Hepatocyte (in vitro differentiated cells): ENCODE data around the gene NEDD4. TPM values are rescaled to one million over a fixed set of nuclear protein-coding genes. Genes with fewer than 3 reads are reported as not detected.
A peak's percentile ranks its signal among the peaks of the same experiment; 100 is the strongest.
"Not testable (repeated sequence)": the region's sequence is repeated elsewhere in the genome, so short reads cannot be mapped to it uniquely, and the experiment has no call there.

Experiments used
- DNase-seq: peaks from one replicate; pipeline ENCODE4 v3.0.0-alpha.2; 2016; ENCODE audit warnings: low spot score
- H2AFZ ChIP-seq: fragments of 200-600 bp; sonication (generic); 2 replicates; pipeline ENCODE4 v1.6.0; 2016; ENCODE audit warnings: antibody characterized with exemption, mild to moderate bottlenecking
- H3K27ac ChIP-seq: fragments of 200-600 bp; sonication (generic); 2 replicates; pipeline ENCODE4 v1.5.1; 2016; ENCODE audit warnings: mild to moderate bottlenecking
- H3K27me3 ChIP-seq: fragments of 200-600 bp; sonication (generic); 2 replicates; pipeline ENCODE4 v1.6.1; 2016
- H3K36me3 ChIP-seq: fragments of 200-600 bp; sonication (generic); replicated peaks from 2 replicates; pipeline ENCODE4 v1.5.1; 2016; ENCODE audit warnings: low read depth; ENCODE audit not compliant: insufficient read depth
- H3K4me1 ChIP-seq: fragments of 200-600 bp; sonication (generic); 2 replicates; pipeline ENCODE4 v1.5.1; 2016; ENCODE audit warnings: mild to moderate bottlenecking, moderate library complexity; ENCODE audit not compliant: insufficient read depth
- H3K4me2 ChIP-seq: fragments of 200-600 bp; sonication (generic); 2 replicates; pipeline ENCODE4 v1.6.0; 2016
- H3K4me3 ChIP-seq: fragments of 200-600 bp; sonication (generic); 2 replicates; pipeline ENCODE4 v1.5.1; 2016; ENCODE audit warnings: mild to moderate bottlenecking
- H3K79me2 ChIP-seq: fragments of 200-600 bp; sonication (generic); 2 replicates; pipeline ENCODE4 v1.6.0; 2017; ENCODE audit warnings: mild to moderate bottlenecking
- H3K9me2 ChIP-seq: fragments of 200-600 bp; sonication (generic); replicated peaks from 2 replicates; pipeline ENCODE4 v1.6.0; 2017; ENCODE audit warnings: mild to moderate bottlenecking; ENCODE audit not compliant: insufficient read depth
- H3K9me3 ChIP-seq: fragments of 200-600 bp; sonication (generic); 2 replicates; pipeline ENCODE4 v1.5.1; 2016; ENCODE audit warnings: low read depth, mild to moderate bottlenecking
- H4K20me1 ChIP-seq: fragments of 200-600 bp; sonication (generic); 2 replicates; pipeline ENCODE4 v1.6.0; 2016; ENCODE audit warnings: mild to moderate bottlenecking; ENCODE audit not compliant: insufficient read depth, poor library complexity, severe bottlenecking
- EZH2 ChIP-seq: fragments of 200-600 bp; sonication (generic); IDR thresholded peaks from 2 replicates; pipeline ENCODE4 v1.6.1; 2016; ENCODE audit warnings: antibody characterized with exemption, mild to moderate bottlenecking, borderline replicate concordance
- EZH2phosphoT487 ChIP-seq: fragments of 200-600 bp; sonication (generic); IDR thresholded peaks from one replicate; pipeline ENCODE4 v1.6.1; 2018; ENCODE audit warnings: antibody characterized with exemption, mild to moderate bottlenecking, low read depth, moderate library complexity; ENCODE audit not compliant: unreplicated experiment, severe bottlenecking
- WGBS: methylation state at CpG from one replicate; pipeline ENCODE4 v1.1.6; 2016; ENCODE audit warnings: low lambda C conversion rate; ENCODE audit errors: missing lambda C conversion rate; 5-methylcytosine and 5-hydroxymethylcytosine counted together
- polyA plus RNA-seq: library from polyadenylated mRNA; unstranded; fragments of >200 nt; fragmentation: Nextera tagmentation; extraction: Ambion mirVana; gene quantifications from 2 replicates; pipeline ENCODE4 v1.2.1, GENCODE V29; 2016
- total RNA-seq: library from RNA; depleted of rRNA; stranded (reverse); fragments of >200 nt; gene quantifications from 2 replicates; pipeline ENCODE4 v1.2.3, GENCODE V29; 2014
- TF ChIP-seq, protein P1 (sequence below): fragments of 200-600 bp; sonication (generic); IDR thresholded peaks from 2 replicates; pipeline ENCODE4 v1.5.1; 2016; ENCODE audit warnings: antibody characterized with exemption, mild to moderate bottlenecking; ENCODE audit not compliant: poor library complexity

NEDD4 gene
- total and polyA plus RNA-seq, 2 experiments from 2014 or later = 26.5 to 77.0 TPM

DNA sequence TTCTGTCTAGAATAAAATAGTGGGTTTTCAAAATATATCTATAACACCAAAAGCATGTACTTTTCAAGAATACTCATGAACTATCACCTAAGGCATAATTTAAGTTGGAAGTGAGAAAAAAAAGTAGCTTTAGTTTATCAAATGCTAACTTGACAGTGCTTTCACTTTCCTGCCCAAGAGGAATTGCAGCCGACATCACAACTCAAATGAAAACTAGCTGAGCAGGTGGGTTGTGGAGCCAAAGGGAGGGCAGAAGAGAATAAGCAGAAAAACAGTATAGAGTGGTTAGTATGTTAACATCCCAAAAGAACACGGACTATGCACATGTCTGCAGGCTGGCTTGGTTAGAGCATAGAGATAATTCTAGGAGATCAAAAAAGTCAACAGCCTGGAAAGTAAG lies 120.9 kb downstream of the NEDD4 start:
- TF ChIP-seq EZH2phosphoT487 (no peak), EZH2 (no peak)
- TF ChIP-seq, protein P1, sequence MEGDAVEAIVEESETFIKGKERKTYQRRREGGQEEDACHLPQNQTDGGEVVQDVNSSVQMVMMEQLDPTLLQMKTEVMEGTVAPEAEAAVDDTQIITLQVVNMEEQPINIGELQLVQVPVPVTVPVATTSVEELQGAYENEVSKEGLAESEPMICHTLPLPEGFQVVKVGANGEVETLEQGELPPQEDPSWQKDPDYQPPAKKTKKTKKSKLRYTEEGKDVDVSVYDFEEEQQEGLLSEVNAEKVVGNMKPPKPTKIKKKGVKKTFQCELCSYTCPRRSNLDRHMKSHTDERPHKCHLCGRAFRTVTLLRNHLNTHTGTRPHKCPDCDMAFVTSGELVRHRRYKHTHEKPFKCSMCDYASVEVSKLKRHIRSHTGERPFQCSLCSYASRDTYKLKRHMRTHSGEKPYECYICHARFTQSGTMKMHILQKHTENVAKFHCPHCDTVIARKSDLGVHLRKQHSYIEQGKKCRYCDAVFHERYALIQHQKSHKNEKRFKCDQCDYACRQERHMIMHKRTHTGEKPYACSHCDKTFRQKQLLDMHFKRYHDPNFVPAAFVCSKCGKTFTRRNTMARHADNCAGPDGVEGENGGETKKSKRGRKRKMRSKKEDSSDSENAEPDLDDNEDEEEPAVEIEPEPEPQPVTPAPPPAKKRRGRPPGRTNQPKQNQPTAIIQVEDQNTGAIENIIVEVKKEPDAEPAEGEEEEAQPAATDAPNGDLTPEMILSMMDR = no peak
- no peak for DNase-seq
- H2AFZ ChIP-seq = no peak overlapping the region
- no peaks in the 10 kb centered on the region for H3K27me3 ChIP-seq
- H3K9me2 ChIP-seq = no peaks in the 10 kb centered on the region
- no peak overlapping the region for H3K27ac ChIP-seq
- H3K4me3 ChIP-seq = no peak overlapping the region
- H3K79me2 ChIP-seq = no peaks in the 10 kb centered on the region
- peak overlapping the region; percentile 61 for H3K4me2 ChIP-seq
- H3K36me3 ChIP-seq = no peaks in the 10 kb centered on the region
- WGBS = 52% methylated on average over 2 of the region's 2 CpGs
- H3K9me3 ChIP-seq = no peaks in the 10 kb centered on the region
- peaks cover 10% of the 10 kb centered on the region for H3K4me1 ChIP-seq
- H4K20me1 ChIP-seq = no peaks in the 10 kb centered on the region

DNA sequence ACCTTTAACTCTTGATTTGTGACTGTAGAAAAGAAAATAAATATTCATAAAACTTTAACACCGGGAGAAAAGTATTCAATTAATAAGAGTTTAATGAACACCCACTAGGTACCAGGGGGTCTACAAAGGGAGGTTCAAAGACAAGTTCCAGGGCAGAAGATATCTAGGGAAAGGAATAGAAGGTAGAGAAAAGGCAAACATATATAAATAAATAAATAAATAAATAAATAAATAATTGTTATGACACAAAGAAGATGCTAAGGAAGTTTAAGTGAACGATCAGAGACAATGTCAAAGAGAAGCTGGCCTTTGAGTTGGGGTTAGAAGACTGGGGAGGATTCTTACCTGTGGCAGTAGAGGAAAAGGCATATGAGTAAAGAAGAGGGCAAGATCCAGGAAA lies 123.8 kb downstream of the NEDD4 start:
- Histone ChIP-seq H3K27ac (no peak overlapping the region), H3K79me2 (no peaks in the 10 kb centered on the region), H4K20me1 (no peaks in the 10 kb centered on the region), H3K4me2 (no peak overlapping the region), H3K36me3 (no peaks in the 10 kb centered on the region), H2AFZ (no peak overlapping the region), H3K4me3 (no peak overlapping the region), H3K4me1 (peaks cover 10% of the 10 kb centered on the region), H3K9me3 (no peaks in the 10 kb centered on the region), H3K27me3 (no peaks in the 10 kb centered on the region), H3K9me2 (no peaks in the 10 kb centered on the region)
- 68% methylated on average over 2 of the region's 2 CpGs for WGBS
- TF ChIP-seq, protein P1 = no peak
- TF ChIP-seq EZH2phosphoT487 (no peak), EZH2 (no peak)
- no peak for DNase-seq

DNA sequence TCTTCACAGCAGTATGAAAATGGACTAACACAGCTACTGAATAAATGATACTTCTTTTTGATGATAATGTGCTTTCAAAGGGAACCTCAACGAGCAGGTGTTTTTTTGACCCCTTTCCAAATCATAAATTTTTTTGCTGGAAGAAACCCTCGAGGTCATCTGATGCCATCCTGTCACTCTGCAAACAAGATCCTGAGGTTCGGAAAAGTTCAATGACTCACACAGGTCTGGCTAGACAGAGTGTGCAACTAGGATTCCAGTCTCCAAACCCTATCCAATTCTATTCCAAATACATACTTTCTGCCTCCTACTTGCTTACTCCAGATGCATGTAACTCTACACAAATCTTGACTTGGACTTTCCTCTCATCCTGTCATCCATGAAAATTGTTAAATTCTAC lies 124.7 kb downstream of the NEDD4 start:
- no peak overlapping the region for H3K4me3 ChIP-seq
- H3K27me3 ChIP-seq = no peaks in the 10 kb centered on the region
- H3K9me3 ChIP-seq = no peaks in the 10 kb centered on the region
- no peak overlapping the region for H2AFZ ChIP-seq
- TF ChIP-seq EZH2phosphoT487 (no peak), EZH2 (no peak)
- TF ChIP-seq, protein P1 = no peak
- no peaks in the 10 kb centered on the region for H3K9me2 ChIP-seq
- no peak for DNase-seq
- H4K20me1 ChIP-seq = no peaks in the 10 kb centered on the region
- H3K4me1 ChIP-seq = peaks cover 10% of the 10 kb centered on the region
- H3K4me2 ChIP-seq = no peak overlapping the region
- WGBS = 85% methylated on average over 3 of the region's 3 CpGs
- H3K36me3 ChIP-seq = no peaks in the 10 kb centered on the region
- H3K27ac ChIP-seq = no peak overlapping the region
- no peaks in the 10 kb centered on the region for H3K79me2 ChIP-seq

DNA sequence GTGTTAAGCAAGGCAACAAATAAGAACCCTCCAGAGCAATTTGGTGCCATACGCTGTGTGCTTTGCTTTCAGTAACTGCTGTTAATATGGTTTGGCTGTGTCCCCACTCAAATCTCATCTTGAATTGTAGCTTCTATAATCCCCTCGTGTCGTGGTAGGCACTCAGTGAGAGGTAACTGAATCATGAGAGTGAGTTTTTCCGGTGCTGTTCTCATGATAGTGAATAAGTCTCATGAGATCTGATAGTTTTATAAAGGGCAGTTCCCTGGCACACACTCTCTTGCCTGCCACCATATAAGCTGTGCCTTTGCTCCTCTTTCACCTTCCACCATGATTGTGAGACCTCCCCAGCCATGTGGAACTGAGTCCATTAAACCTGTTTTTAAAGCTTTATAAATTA lies 125.1 kb downstream of the NEDD4 start:
- not testable (repeated sequence) for H3K4me1 ChIP-seq, H3K4me2 ChIP-seq, H2AFZ ChIP-seq, H4K20me1 ChIP-seq, H3K36me3 ChIP-seq, H3K27ac ChIP-seq, H3K9me2 ChIP-seq, DNase-seq, H3K4me3 ChIP-seq, H3K9me3 ChIP-seq, H3K27me3 ChIP-seq, H3K79me2 ChIP-seq
- 97% methylated on average over 4 of the region's 4 CpGs for WGBS
